Heart right ventricle (tissue), 16 donors: ENCODE data around the gene CSN3. TPM values are rescaled to one million over a fixed set of nuclear protein-coding genes. Genes with fewer than 3 reads are reported as not detected.
"Not testable (repeated sequence)": the region's sequence is repeated elsewhere in the genome, so short reads cannot be mapped to it uniquely, and the experiment has no call there.

Experiments used
- ATAC-seq, 8 donors: fragments of 200-7000 bp; cut with Tn5 transposase; one replicate each; pipeline ENCODE4 v1.9.1; 2020; ENCODE audit warnings: mild to moderate bottlenecking in 8 of 8, moderate library complexity in 8 of 8, moderate number of reproducible peaks in 1 of 8
- DNase-seq, 2 donors: peaks; one replicate each; pipeline ENCODE4 v3.0.0-alpha.2; 2020
- H3K27ac ChIP-seq, 10 donors: fragments of 200-600 bp; sonication (generic) in 2 of 10; one replicate each; pipeline versions ENCODE4 v1.5.0 to v1.8.0; 2020 to 2022; ENCODE audit warnings: mild to moderate bottlenecking in 3 of 10
- H3K27me3 ChIP-seq, 7 donors: fragments of 200-600 bp; one replicate each; pipeline ENCODE4 v1.8.0; 2021 to 2022; ENCODE audit warnings: mild to moderate bottlenecking in 2 of 7
- H3K36me3 ChIP-seq, 9 donors: fragments of 200-600 bp; sonication (generic) in 1 of 9; one replicate each; pipeline versions ENCODE4 v1.5.0 to v1.8.0; 2020 to 2022; ENCODE audit warnings: mild to moderate bottlenecking in 2 of 9
- H3K4me1 ChIP-seq, 9 donors: fragments of 200-600 bp; sonication (generic) in 1 of 9; one replicate each; pipeline versions ENCODE4 v1.5.0 to v1.8.0; 2020 to 2022; ENCODE audit warnings: mild to moderate bottlenecking in 4 of 9
- H3K4me3 ChIP-seq, 10 donors: fragments of 200-600 bp; sonication (generic) in 2 of 10; one replicate each; pipeline versions ENCODE4 v1.5.0 to v1.8.0; 2020 to 2022; ENCODE audit warnings: mild to moderate bottlenecking in 7 of 10, moderate library complexity in 2 of 10
- H3K9me3 ChIP-seq, 11 donors: fragments of 200-600 bp in 10 of 11; sonication (generic) in 2 of 11; one replicate each; pipeline versions ENCODE4 v1.5.0 to v1.8.0; 2013 to 2022; ENCODE audit warnings: mild to moderate bottlenecking in 2 of 11, control low read depth in 1 of 11, moderate library complexity in 1 of 11
- CTCF ChIP-seq, 9 donors: fragments of 200-600 bp; sonication (generic) in 2 of 9; IDR thresholded peaks; one replicate each; pipeline versions ENCODE4 v1.5.0 to v1.8.0; 2021 to 2022; ENCODE audit warnings: antibody characterized with exemption in 9 of 9, mild to moderate bottlenecking in 5 of 9, moderate library complexity in 1 of 9
- WGBS, 2 donors: extraction: QIAGEN DNeasy Blood & Tissue Kit; methylation state at CpG; one replicate each; pipeline ENCODE4 v1.1.7; 2013; ENCODE audit warnings: inconsistent platforms in 1 of 2; 5-methylcytosine and 5-hydroxymethylcytosine counted together
- intact Hi-C, 10 donors: fragments of 100-400 bp; cut with DNase I; formaldehyde crosslinking; loops; one replicate each; pipeline versions ENCODE4 v1.11.1 to v1.14.2; 2022
- polyA plus RNA-seq, 2 donors: library from polyadenylated mRNA; stranded (reverse); fragments of 200-250 nt; gene quantifications; one replicate each; pipeline ENCODE4 v1.2.3, GENCODE V29; 2013
- total RNA-seq, 10 donors: library from RNA; stranded (reverse); fragmentation: NEBNext Ultra II Directional in 3 of 10; extraction: Animal tissue kit (Norgen Biotek cat#: 25700) in 3 of 10; gene quantifications; one replicate each; pipeline versions ENCODE4 v1.2.1 to v1.2.4, GENCODE V29; 2021 to 2023
- donor health status: Arrhythmogenic right ventricular cardiomyopathy.
- donor health status: ischemic (EF 13 %, LVEDD 7.1; RV severe dilation, severe dysfunction).
- donor health status: healthy with polysubstance abuse.
- donor health status: DM: no; HTN: yes; CAD: no.
- donor health status: DM: no; HTN: no; CAD: no.
- donor health status: ischemic (EF 25% LVEDD 6.9; RV normal size, moderate dysfunction).
- donor health status: ischemic (EF 25% LVEDD 5.7; RV mildly dilated, moderate dysfunction).
- donor health status: healthy.
- donor health status: DM: yes; HTN: yes; CAD: no.
- donor health status: Ischemic cardiomyopathy.
- donor health status: ischemic (EF 35%, LVEDD 5.7; RV mildly dilated, moderate dysfunction).
- donor health status: nonischemic (EF 11% LVEDD 7.7; RV severe dilation, severe dysfunction).
- donor health status: DM: yes; HTN: yes; CAD: no.
- donor health status: PGD.
- donor health status: ischemic (EF 29% LVEDD 5.4; RV normal size, mild dysfunction).
- donor health status: nonischemic (EF 23%, LVEDD 6.1; RV moderate dilation, normal function).

Gene CSN3
- total and polyA plus RNA-seq, 12 donors = not detected

DNA sequence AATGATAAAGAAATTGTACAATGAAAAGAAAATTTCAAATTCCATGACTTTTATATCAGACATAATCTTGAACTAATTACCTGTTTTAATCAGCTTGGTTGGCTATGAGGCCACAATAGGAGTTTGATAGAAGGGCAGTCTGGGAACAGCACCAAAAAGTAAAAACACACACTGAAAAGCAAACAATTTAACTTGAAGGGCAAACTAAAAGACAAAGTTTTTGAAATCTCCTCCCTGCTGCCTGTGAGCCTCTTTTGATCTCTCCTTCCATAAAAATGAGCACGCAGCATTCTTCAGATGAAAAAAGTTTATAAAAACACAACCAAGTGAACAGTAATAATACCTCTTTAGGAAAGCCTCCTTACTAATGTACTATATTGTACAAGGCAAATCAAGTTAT lies 38.8 kb upstream of the CSN3 start:
- Histone ChIP-seq H3K27me3 (no peaks in the 10 kb centered on the region), H3K9me3 (peaks cover 0 to 8% (median 0%) of the 10 kb centered on the region in 11 donors)
- WGBS, 2 donors = 75 to 86% methylated on average over 1 of the region's 1 CpG

GRCh38 chr4:70212752-70213151 lies 29.6 kb upstream of the CSN3 start:
- H3K4me1 ChIP-seq, H3K36me3 ChIP-seq, H3K4me3 ChIP-seq, H3K27ac ChIP-seq, H3K27me3 ChIP-seq, intact Hi-C loops, ATAC-seq, DNase-seq: not testable (repeated sequence)
- H3K9me3 ChIP-seq = peaks cover 0 to 26% (median 0%) of the 10 kb centered on the region in 11 donors
- WGBS, 2 donors = 73 to 91% methylated on average over 4 of the region's 4 CpGs

More for the DNA sequence above, 38.8 kb upstream of the CSN3 start:
- no peaks in the 10 kb centered on the region for H3K36me3 ChIP-seq
- no peak overlapping the region for H3K4me3 ChIP-seq
- H3K27ac ChIP-seq = no peak overlapping the region
- DNase-seq = no peak
- intact Hi-C loops = no loop called here
- ATAC-seq = no peak
- H3K4me1 ChIP-seq = no peaks in the 10 kb centered on the region
- TF ChIP-seq CTCF (IDR thresholded peaks at IDR 0.05) = no peak

DNA sequence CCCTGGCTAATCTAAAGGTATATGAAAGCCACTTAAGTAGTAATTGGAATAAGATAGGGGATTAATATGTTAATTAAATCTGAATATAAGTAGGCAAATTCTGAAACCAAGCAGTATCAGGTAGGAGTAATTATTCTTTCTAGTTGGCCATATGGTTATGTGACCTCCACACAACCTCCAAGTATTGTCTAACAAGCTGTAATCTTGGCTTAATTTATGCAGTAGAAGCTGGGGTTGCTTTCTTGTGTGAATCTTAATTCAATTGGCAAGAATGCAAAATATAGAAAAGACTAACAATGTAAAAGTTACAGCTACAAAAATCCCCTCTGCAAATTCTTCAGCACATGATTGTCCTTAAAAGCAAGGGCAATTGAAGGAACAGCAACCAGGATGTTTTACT lies 26.3 kb upstream of the CSN3 start:
- peaks cover 0 to 18% (median 0%) of the 10 kb centered on the region in 11 donors for H3K9me3 ChIP-seq
- ATAC-seq, H3K36me3 ChIP-seq, intact Hi-C loops, H3K27ac ChIP-seq, DNase-seq, H3K4me1 ChIP-seq, H3K27me3 ChIP-seq, H3K4me3 ChIP-seq: not testable (repeated sequence)

GRCh38 chr4:70216550-70216949 lies 25.8 kb upstream of the CSN3 start:
- H3K9me3 ChIP-seq = peaks cover 0 to 13% (median 0%) of the 10 kb centered on the region in 11 donors
- H3K36me3 ChIP-seq, intact Hi-C loops, H3K27ac ChIP-seq, ATAC-seq, H3K4me3 ChIP-seq, H3K27me3 ChIP-seq, H3K4me1 ChIP-seq, DNase-seq: not testable (repeated sequence)
- 94 to 96% methylated on average over 1 of the region's 1 CpG for WGBS, 2 donors

DNA sequence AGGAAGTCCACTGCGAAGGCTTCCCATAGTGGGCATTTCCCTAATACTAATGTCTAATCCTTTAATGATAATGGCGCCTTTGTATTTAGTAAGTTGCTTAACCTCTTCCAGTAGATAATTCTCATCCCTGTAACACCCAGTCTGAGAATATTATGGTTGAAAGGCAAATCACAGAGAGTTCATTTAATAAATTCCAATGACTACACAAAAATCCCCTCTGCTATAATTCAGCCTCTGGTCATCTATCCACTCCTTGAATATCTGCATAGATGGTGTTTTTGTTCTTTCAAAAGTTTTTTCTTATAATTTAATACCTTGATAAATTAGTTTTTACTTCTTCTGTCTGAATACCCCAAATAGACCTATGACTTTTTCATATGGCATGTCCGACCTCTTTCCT lies 21.0 kb upstream of the CSN3 start:
- 86 to 91% methylated on average over 3 of the region's 3 CpGs for WGBS, 2 donors
- H3K36me3 ChIP-seq, H3K4me3 ChIP-seq, ATAC-seq, intact Hi-C loops, H3K27me3 ChIP-seq, H3K9me3 ChIP-seq, H3K27ac ChIP-seq, H3K4me1 ChIP-seq, DNase-seq: not testable (repeated sequence)

GRCh38 chr4:70221818-70222217 lies 20.6 kb upstream of the CSN3 start:
- H3K9me3 ChIP-seq, H3K36me3 ChIP-seq, DNase-seq, intact Hi-C loops, H3K27ac ChIP-seq, H3K4me1 ChIP-seq, H3K4me3 ChIP-seq, ATAC-seq, H3K27me3 ChIP-seq: not testable (repeated sequence)

- Histone ChIP-seq H3K36me3 (no peaks in the 10 kb centered on the region), H3K4me3 (no peak within 1 kb of the TSS), H3K4me1 (no peaks in the 10 kb centered on the region), H3K27ac (no peak within 1 kb of the TSS), H3K27me3 (no peaks in the 10 kb centered on the region), H3K9me3 (no peaks in the 10 kb centered on the region)
- DNase-seq (no peak), ATAC-seq (no peak)
- TF ChIP-seq CTCF (IDR thresholded peaks at IDR 0.05) = no peak
- WGBS, 2 donors = 59 to 63% methylated on average over 2 of the region's 2 CpGs
- intact Hi-C loops = no loop called here
These were observed 16.6 kb upstream of the CSN3 start, which contains the start of gene FDCSP for GRCh38 chr4:70225824-70226223. FDCSP (plus strand) TSS chr4:70226124; CDS start chr4:70231195, 5,071 bp downstream.
